ENCODE data around the gene ZNF335.
A peak's percentile ranks its signal among the peaks of the same experiment; 100 is the strongest.

ZNF335 gene

GRCh38 chr20:45971675-45972499 is at the start of gene ZNF335:
Gene ZNF335 (minus strand): TSS chr20:45972203. CDS start chr20:45971410, 793 bp downstream.
- FAIRE-seq, result peak; percentile 88

GRCh38 chr20:46020555-46020954 is 48.6 kb upstream of the ZNF335 start:
- FAIRE-seq, result no peak

GRCh38 chr20:46018611-46019010 is 46.6 kb upstream of the ZNF335 start:
- no peak for FAIRE-seq

DNA sequence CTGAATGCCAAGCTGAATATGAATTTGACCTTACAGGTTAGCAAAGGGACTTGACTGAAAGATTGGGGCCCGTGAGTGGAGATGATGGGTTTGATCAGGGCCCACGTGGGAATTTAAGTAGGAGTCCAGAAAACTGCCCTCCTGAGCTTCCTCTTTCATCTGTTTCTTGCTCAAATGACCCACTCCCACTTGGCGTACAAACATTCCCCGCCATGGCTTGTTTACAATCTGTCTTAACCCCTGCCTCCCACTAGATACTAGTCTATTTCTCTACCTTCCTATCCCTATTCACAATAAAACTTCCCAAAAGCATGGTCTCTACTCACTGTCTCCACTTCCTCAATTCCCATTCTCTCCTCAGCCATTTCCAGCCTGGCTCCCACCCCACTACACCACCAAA is 46.1 kb upstream of the ZNF335 start:
- FAIRE-seq, result no peak

DNA sequence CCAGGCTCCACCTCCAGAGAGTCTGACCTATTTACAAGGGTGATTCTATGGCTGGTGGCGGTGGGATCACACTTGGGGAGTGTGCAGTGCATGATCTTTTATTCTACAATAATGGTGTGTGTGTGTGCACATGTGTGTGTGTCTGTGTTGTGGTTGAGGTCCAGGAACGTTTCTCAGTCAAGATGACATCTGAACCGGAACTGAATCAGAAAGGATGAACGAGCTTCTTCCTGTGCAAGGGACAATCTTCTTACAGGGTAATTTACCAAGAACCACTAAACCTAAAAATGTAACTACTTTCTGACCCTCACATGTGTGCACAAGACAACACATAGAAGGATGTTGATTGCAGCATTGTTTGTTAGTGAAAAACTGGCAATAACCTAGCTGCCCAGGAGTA is 45.3 kb upstream of the ZNF335 start:
- no peak for FAIRE-seq

DNA sequence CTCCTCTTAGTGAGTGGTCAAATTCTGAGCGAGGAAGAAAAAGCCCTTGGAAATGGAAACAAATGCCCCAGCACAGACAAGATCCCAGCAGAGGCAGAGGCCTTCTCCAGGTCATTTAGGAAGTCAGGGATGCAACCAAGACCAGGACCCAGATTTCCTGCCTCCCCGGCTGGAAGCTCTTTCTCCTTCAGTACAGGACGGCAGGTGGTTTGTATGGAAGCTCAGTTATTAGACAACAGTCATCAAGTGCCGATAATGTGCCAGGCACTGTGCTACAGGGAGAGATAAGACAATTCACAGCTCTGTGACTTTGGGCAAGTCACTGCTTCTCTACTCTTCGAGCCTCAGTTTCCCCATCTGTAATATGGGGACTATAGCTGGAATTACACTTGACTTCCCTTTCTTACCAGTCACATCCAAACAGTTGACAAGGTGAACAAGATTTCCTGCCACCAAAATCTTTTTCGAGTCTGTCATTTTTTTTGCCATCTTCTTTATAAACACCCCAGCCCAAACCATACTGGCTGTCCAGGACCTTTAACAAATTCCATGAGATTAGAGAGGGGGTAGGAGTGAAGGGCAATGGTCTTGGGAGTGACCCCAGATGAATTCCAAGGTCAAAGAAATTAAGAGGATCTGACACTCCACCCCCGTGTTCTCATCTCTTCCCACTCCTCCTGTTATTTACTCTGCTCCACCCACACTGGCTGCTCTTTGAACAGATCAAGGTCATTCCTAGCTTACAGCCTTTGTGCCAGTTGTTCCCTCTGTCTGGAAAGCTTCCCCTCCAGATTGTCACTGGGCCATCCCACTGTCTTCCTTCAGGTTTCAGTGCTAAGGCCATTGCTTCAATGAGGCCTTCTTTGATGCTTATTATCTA is 42.8 kb upstream of the ZNF335 start:
- no peak for FAIRE-seq

GRCh38 chr20:46013829-46014516 is 42.0 kb upstream of the ZNF335 start:
- no peak for FAIRE-seq

DNA sequence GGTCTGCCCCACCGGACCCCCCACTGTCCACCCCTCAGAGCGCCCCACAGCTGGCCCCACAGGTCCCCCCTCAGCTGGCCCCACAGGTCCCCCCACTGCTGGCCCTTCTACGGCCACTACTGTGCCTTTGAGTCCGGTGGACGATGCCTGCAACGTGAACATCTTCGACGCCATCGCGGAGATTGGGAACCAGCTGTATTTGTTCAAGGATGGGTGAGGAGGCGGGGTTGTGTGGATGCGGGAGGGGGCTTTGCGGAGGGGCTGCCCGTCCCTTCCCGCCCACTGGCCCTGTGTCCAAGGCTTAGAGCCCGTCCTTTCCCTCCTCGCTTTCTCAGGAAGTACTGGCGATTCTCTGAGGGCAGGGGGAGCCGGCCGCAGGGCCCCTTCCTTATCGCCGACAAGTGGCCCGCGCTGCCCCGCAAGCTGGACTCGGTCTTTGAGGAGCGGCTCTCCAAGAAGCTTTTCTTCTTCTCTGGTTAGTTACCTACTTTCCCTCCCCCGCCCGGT is 41.4 kb upstream of the ZNF335 start:
- FAIRE-seq, result no peak

DNA sequence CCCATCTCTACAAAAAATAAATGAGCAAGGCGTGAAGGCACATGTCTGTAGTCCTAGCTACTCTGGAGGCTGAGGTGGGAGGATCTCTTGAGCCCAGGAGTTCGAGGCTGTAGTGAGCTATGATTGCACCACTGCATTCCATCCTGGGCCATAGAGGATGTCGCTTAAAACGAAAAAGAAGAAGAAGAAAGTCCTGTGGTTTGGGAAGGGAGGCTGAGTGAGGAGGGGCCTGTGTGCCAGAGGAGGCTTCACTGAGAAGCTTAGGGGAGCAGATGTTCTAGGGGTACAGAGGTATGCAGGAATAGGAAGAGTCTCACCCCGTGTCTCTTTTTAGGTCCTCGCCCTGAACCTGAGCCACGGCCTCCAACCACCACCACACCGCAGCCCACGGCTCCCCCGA is 40.9 kb upstream of the ZNF335 start:
- no peak for FAIRE-seq

GRCh38 chr20:46011631-46012482 is 39.9 kb upstream of the ZNF335 start:
- no peak for FAIRE-seq

DNA sequence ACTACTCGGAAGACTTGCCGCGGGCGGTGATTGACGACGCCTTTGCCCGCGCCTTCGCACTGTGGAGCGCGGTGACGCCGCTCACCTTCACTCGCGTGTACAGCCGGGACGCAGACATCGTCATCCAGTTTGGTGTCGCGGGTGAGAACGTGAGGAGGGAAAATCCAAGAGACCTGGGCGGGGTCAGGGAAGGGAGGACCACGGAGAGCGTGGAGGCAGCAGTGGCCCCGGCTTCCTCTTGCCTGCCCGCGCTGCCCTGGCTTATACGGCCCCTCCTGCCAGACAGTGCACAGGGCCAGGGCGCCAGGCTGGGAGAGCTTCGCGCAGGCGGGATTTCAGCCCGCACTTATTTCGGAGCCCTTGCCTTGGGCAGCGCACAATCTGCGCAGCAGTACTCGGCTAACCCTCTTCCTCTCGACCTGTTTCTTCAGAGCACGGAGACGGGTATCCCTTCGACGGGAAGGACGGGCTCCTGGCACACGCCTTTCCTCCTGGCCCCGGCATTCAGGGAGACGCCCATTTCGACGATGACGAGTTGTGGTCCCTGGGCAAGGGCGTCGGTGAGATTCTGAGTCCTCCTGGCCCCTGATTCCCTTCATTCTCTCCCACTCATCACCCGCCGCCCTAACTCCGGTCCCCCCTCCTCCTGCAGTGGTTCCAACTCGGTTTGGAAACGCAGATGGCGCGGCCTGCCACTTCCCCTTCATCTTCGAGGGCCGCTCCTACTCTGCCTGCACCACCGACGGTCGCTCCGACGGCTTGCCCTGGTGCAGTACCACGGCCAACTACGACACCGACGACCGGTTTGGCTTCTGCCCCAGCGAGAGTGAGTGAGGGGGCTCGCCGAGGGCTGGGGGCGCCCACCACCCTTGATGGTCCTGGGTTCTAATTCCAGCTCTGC is 38.7 kb upstream of the ZNF335 start:
- no peak for FAIRE-seq

DNA sequence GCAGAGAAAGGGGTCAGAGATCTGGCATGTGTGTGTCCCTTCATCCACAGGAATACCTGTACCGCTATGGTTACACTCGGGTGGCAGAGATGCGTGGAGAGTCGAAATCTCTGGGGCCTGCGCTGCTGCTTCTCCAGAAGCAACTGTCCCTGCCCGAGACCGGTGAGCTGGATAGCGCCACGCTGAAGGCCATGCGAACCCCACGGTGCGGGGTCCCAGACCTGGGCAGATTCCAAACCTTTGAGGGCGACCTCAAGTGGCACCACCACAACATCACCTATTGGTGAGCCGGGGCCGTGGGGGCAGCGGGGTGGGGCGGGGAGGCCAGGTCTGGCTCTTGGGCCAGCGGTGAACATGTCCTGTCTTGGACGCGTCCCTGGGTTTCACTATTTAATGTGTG is 37.8 kb upstream of the ZNF335 start:
- no peak for FAIRE-seq

DNA sequence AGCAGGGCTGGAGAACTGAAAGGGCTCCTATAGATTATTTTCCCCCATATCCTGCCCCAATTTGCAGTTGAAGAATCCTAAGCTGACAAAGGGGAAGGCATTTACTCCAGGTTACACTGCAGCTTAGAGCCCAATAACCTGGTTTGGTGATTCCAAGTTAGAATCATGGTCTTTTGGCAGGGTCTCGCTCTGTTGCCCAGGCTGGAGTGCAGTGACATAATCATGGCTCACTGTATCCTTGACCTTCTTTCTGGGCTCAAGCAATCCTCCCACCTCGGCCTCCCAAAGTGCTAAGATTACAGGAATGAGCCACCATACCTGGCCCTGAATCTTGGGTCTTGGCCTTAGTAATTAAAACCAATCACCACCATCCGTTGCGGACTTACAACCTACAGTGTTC is 35.7 kb upstream of the ZNF335 start:
- no peak for FAIRE-seq

GRCh38 chr20:46006964-46007363 is 35.0 kb upstream of the ZNF335 start:
- FAIRE-seq, result no peak

DNA sequence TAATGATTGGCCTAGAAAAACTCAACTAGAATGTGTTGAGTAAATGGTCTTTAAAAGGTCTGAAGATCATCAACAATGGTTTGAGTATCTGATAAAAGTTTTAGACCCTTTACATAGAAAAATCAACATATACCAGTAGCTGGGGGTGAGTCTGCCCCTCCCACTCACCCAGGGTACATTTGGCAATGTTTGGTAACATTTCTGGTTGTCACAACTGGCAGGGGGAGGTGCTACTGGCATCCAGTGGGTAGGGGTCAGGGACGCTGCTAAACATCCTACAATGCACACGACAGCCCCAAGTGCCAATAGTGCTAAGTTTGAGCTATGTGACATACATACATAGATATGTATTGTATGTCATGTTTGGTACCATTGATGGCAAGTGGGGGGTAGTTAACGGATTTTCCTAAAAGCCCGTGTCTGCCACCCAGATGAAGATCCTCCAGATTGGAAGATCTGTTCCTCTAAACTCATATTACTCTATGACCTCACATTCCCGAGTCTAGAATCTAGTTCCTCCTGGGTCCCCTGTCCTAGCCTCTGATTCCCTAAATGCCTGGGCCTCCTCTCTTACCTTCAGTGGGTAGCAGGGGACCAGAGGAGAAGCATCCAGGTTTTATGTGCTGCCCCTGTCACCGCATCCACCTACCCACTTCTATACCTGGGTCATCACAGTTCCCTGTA is 34.2 kb upstream of the ZNF335 start:
- no peak for FAIRE-seq

- FAIRE-seq, result no peak
These were observed 33.0 kb upstream of the ZNF335 start for GRCh38 chr20:46004889-46005473.

DNA sequence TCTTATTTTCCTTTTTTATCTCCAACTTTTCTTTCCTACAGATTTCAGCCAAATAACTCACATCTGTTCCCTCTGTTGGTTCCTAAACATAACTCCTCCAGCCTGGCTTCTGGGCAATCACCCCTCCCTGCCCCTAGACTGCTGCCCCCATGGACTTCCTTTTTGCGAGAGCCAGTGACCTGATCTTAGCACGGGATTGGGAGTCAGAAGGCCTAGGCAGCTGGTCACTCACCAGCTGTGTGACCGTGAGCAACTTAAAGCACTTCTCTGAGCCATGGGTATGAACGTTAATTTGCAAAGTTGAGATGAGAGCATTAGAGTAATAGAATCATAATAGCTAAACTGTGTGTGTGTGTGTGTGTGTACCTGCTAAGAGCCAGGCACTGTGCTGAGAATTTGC is 32.2 kb upstream of the ZNF335 start:
- FAIRE-seq, result no peak

GRCh38 chr20:46002008-46002407 is 30.0 kb upstream of the ZNF335 start:
- FAIRE-seq, result no peak

- FAIRE-seq, result no peak
These were observed 29.5 kb upstream of the ZNF335 start for GRCh38 chr20:46001498-46001897.

Measured in endometrium (tissue), 2 donors.